GM12878 (cell line): ENCODE data around the gene PRRG4. TPM values are rescaled to one million over a fixed set of nuclear protein-coding genes. Genes with fewer than 3 reads are reported as not detected.
A peak's percentile ranks its signal among the peaks of the same experiment; 100 is the strongest.
"Not testable (repeated sequence)": the region's sequence is repeated elsewhere in the genome, so short reads cannot be mapped to it uniquely, and the experiment has no call there.

Source experiments
- ATAC-seq: fragments of 200-7000 bp; cut with Tn5 transposase; 3 replicates; pipeline ENCODE4 v1.9.1; 2020; ENCODE audit warnings: mild to moderate bottlenecking, moderate library complexity
- BruUV-seq: library from RNA; stranded (reverse); fragments of 400-500 nt; replicated peaks from 2 replicates; lab custom pipeline; 2021; lab: Mats Ljungman, UMichigan
- CTCF ChIA-PET: fragments of 300-600 bp; sonication (Branson Sonifier 250); formaldehyde crosslinking; extraction: SDS; loops from one replicate; lab custom pipeline; 2021; ENCODE audit warnings: inconsistent platforms; lab: Yijun Ruan, JAX
- POLR2A ChIA-PET: fragments of 350-600 bp; formaldehyde crosslinking; extraction: SDS; loops from one replicate; lab custom pipeline; 2021; ENCODE audit warnings: inconsistent platforms; lab: Charles Lee
- RAD21 ChIA-PET: fragments of 300-600 bp; sonication (Branson Sonifier 250); formaldehyde crosslinking; loops from one replicate; lab custom pipeline; 2023; ENCODE audit warnings: antibody characterized with exemption; ENCODE audit not compliant: unreplicated experiment; lab: Charles Lee
- SMC1A ChIA-PET: fragments of 300-600 bp; sonication (Branson Sonifier 250); formaldehyde crosslinking; loops from one replicate; lab custom pipeline; 2023; ENCODE audit not compliant: unreplicated experiment, uncharacterized antibody; lab: Charles Lee
- DNase-seq: peaks from one replicate; pipeline ENCODE4 v3.0.0-alpha.2; 2011; ENCODE audit warnings: low read depth, low spot score
- FAIRE-seq: peaks from 3 replicates; lab custom pipeline; 2011; peaks lifted over from hg19 to GRCh38; lab: Jason Lieb, UNC
- H2AFZ ChIP-seq: 2 replicates; pipeline ENCODE4 v1.6.0; 2011; ENCODE audit warnings: low read depth, low read length, control low read depth; ENCODE audit not compliant: control insufficient read depth
- H3K27ac ChIP-seq: 2 replicates; pipeline ENCODE4 v1.5.1; 2011; ENCODE audit warnings: control low read depth; ENCODE audit not compliant: control insufficient read depth, insufficient read depth
- H3K27me3 ChIP-seq, 2 experiments: replicated peaks in 1 of 2; 2 replicates each; pipeline versions ENCODE4 v1.6.0 to v1.6.1; 2011; ENCODE audit warnings: low read length in 1 of 2; ENCODE audit not compliant: control insufficient read depth in 2 of 2, insufficient read depth in 2 of 2
- H3K36me3 ChIP-seq, 2 experiments: 2 replicates each; pipeline ENCODE4 v1.5.1; 2011; ENCODE audit warnings: low read length in 1 of 2; ENCODE audit not compliant: control insufficient read depth in 2 of 2, insufficient read depth in 2 of 2
- H3K4me1 ChIP-seq: 2 replicates; pipeline ENCODE4 v1.6.1; 2011; ENCODE audit warnings: mild to moderate bottlenecking, low read length, moderate library complexity, mixed read lengths; ENCODE audit not compliant: control insufficient read depth, insufficient read depth
- H3K4me2 ChIP-seq: 2 replicates; pipeline ENCODE4 v1.6.0; 2011; ENCODE audit warnings: control low read depth; ENCODE audit not compliant: control insufficient read depth, insufficient read depth
- H3K4me3 ChIP-seq: fragments of 200-600 bp; sonication (generic); 2 replicates; pipeline ENCODE4 v1.5.1; 2016
- H3K79me2 ChIP-seq: 2 replicates; pipeline ENCODE4 v1.6.0; 2011; ENCODE audit warnings: low read length; ENCODE audit not compliant: control insufficient read depth, insufficient read depth
- H3K9ac ChIP-seq: 2 replicates; pipeline ENCODE4 v1.8.0; 2011; ENCODE audit warnings: low read length, control low read depth, mixed read lengths; ENCODE audit not compliant: control insufficient read depth, insufficient read depth
- H3K9me3 ChIP-seq: replicated peaks from 3 replicates; pipeline ENCODE4 v1.5.1; 2011; ENCODE audit warnings: mild to moderate bottlenecking, low read length; ENCODE audit not compliant: control insufficient read depth, insufficient read depth
- H4K20me1 ChIP-seq: 2 replicates; pipeline ENCODE4 v1.6.0; 2011; ENCODE audit not compliant: control insufficient read depth, insufficient read depth
- ATF7 ChIP-seq: fragments of 450-650 bp; IDR thresholded peaks from 2 replicates; pipeline ENCODE4 v1.6.1; 2016; ENCODE audit warnings: low read depth, mild to moderate bottlenecking
- CHD1 ChIP-seq: IDR thresholded peaks from 2 replicates; pipeline ENCODE4 v1.6.1; 2012; ENCODE audit warnings: low read depth, low read length, improper control_type of control experiment
- EED ChIP-seq: sonication (generic); IDR thresholded peaks from 2 replicates; pipeline ENCODE4 v1.6.1; 2016; ENCODE audit warnings: antibody characterized with exemption, low read depth
- EP300 ChIP-seq, 2 experiments: fragments of 150-350 bp in 1 of 2; IDR thresholded peaks; 2 replicates each; pipeline ENCODE4 v1.6.1; 2011 to 2012; ENCODE audit warnings: low read depth in 2 of 2, low read length in 2 of 2, borderline replicate concordance in 1 of 2, improper control_type of control experiment in 1 of 2, inconsistent platforms in 1 of 2; ENCODE audit not compliant: control insufficient read depth in 1 of 2
- HDAC2 ChIP-seq: fragments of 200-600 bp; sonication (generic); IDR thresholded peaks from 2 replicates; pipeline ENCODE4 v1.6.1; 2017
- HDAC6 ChIP-seq: fragments of 200-600 bp; sonication (generic); IDR thresholded peaks from one replicate; pipeline ENCODE4 v1.8.0; 2017; ENCODE audit warnings: antibody characterized with exemption; ENCODE audit not compliant: unreplicated experiment
- LARP7 ChIP-seq: fragments of 450-650 bp; IDR thresholded peaks from 2 replicates; pipeline ENCODE4 v1.6.1; 2017; ENCODE audit warnings: mild to moderate bottlenecking
- POLR2A ChIP-seq: IDR thresholded peaks from 2 replicates; pipeline ENCODE4 v1.6.1; 2011; ENCODE audit warnings: low read depth, mild to moderate bottlenecking, low read length
- RELA ChIP-seq: fragments of 450-650 bp; IDR thresholded peaks from 2 replicates; pipeline ENCODE4 v1.8.0; 2014; ENCODE audit warnings: borderline replicate concordance; ENCODE audit not compliant: partially characterized antibody
- SIN3A ChIP-seq: IDR thresholded peaks from 2 replicates; pipeline ENCODE4 v1.6.1; 2012; ENCODE audit warnings: low read depth, low read length, improper control_type of control experiment
- SMARCA5 ChIP-seq: fragments of 450-650 bp; IDR thresholded peaks from 2 replicates; pipeline ENCODE4 v1.6.1; 2017; ENCODE audit warnings: mild to moderate bottlenecking
- SREBF1 ChIP-seq: IDR thresholded peaks from 2 replicates; pipeline ENCODE4 v1.6.1; 2012; ENCODE audit warnings: mild to moderate bottlenecking, low read length
- ZNF217 ChIP-seq: fragments of 450-650 bp; IDR thresholded peaks from 2 replicates; pipeline ENCODE4 v1.6.1; 2017; ENCODE audit warnings: antibody characterized with exemption, mild to moderate bottlenecking
- WGBS: methylation state at CpG from one replicate; pipeline ENCODE4 v1.1.6; 2016; ENCODE audit warnings: low lambda C conversion rate; ENCODE audit not compliant: insufficient replicate concordance, insufficient coverage; ENCODE audit errors: missing lambda C conversion rate; 5-methylcytosine and 5-hydroxymethylcytosine counted together
- in situ Hi-C: fragments of 300-500 bp; cut with MboI; formaldehyde crosslinking; loops from 9 replicates; pipeline ENCODE4 v1.14.3; 2018; ENCODE audit warnings: mixed read lengths
- intact Hi-C: fragments of 100-400 bp; cut with micrococcal nuclease; formaldehyde crosslinking; loops from one replicate; pipeline ENCODE4 v1.14.2; 2022; ENCODE audit not compliant: unreplicated experiment
- polyA plus RNA-seq, 11 experiments: library from polyadenylated mRNA; depleted of rRNA in 4 of 11; unstranded in 6 of 11; stranded (reverse) in 5 of 11; fragments of >200 nt; fragmentation: Nextera tagmentation in 4 of 11; fragmentation: Illumina TruSeq in 1 of 11; extraction: Ambion mirVana in 4 of 11; extraction: Trizol in 1 of 11; gene quantifications; 1 replicate in 1 of 11; 2 replicates in 10 of 11; pipeline versions ENCODE4 v1.2.1 to v1.2.3, GENCODE V29; 2011 to 2016; ENCODE audit warnings: inconsistent platforms in 2 of 11, missing spikeins in 2 of 11, low read depth in 1 of 11
- total RNA-seq, 4 experiments: library from RNA; depleted of rRNA in 3 of 4; stranded (reverse); fragments of >200 nt in 3 of 4; fragmentation: Illumina TruSeq in 1 of 4; extraction: Trizol in 1 of 4; gene quantifications; 2 replicates each; pipeline versions ENCODE4 v1.2.1 to v1.2.3, GENCODE V29; 2013 to 2021

The PRRG4 gene
- total and polyA plus RNA-seq, 10 of the 15 experiments (the other 5 are each of a cell fraction or from before 2014, with no cell fraction given): 0.55 to 4.9 (median 1.9) TPM

- no peak for TF ChIP-seq EP300 (IDR thresholded peaks at IDR 0.05; ENCODE audit: borderline replicate concordance in 1 of 2, control insufficient read depth in 1 of 2, low read depth in 2 of 2, low read length in 2 of 2)
- no peak for TF ChIP-seq RELA
- TF ChIP-seq HDAC2: no peak
- peak; percentile 70; the same call in 1 of the 2 replicates for TF ChIP-seq ZNF217
- TF ChIP-seq SMARCA5: peak; percentile 44; the same call in 1 of the 2 replicates
- TF ChIP-seq SREBF1: no peak
- TF ChIP-seq EED: no peak
- 0 out of 2 replicates have a peak, but pooled peaks have one; percentile 20 for TF ChIP-seq CHD1
- peak; percentile 91 for TF ChIP-seq LARP7
- TF ChIP-seq ATF7: no peak
- peak; percentile 30; the same call in 1 of the 2 replicates for TF ChIP-seq SIN3A
- TF ChIP-seq POLR2A: peak; percentile 72
- TF ChIP-seq HDAC6: peak; percentile 67
- TF ChIP-seq, all 136 proteins: peak for 21
Observed at GRCh38 chr11:32829680-32830412, at the start of gene PRRG4 (continued).

GRCh38 chr11:32780839-32781238 is 48.9 kb upstream of the PRRG4 start:
- ChIA-PET CTCF (interaction anchor here (0.6 kb wide), 1 partner anchor 12 kb away, joined by 3 read pairs; no protein-coding TSS in a partner anchor), SMC1A (interaction anchor here (1.7 kb wide), 1 partner anchor 10 kb away, joined by 8 read pairs; no protein-coding TSS in a partner anchor)
- H3K79me2 ChIP-seq, H3K4me1 ChIP-seq, BruUV-seq, RAD21 ChIA-PET, H4K20me1 ChIP-seq, in situ Hi-C loops, H3K9me3 ChIP-seq, intact Hi-C loops, ATAC-seq, H3K36me3 ChIP-seq, H2AFZ ChIP-seq, H3K4me3 ChIP-seq, DNase-seq, H3K27me3 ChIP-seq, FAIRE-seq, H3K27ac ChIP-seq, H3K4me2 ChIP-seq, H3K9ac ChIP-seq, POLR2A ChIA-PET: not testable (repeated sequence)
- 96% methylated on average over 2 of the region's 2 CpGs for WGBS
